ELR (cell line): Measurements from ENCODE around the gene TMEM11.
"Not testable (repeated sequence)": the region's sequence is repeated elsewhere in the genome, so short reads cannot be mapped to it uniquely, and the experiment has no call there.

ENCODE experiments used
- DNase-seq: peaks from one replicate; pipeline ENCODE4 v3.0.0-alpha.2; 2015; ENCODE audit warnings: low read depth

TMEM11 gene

DNA sequence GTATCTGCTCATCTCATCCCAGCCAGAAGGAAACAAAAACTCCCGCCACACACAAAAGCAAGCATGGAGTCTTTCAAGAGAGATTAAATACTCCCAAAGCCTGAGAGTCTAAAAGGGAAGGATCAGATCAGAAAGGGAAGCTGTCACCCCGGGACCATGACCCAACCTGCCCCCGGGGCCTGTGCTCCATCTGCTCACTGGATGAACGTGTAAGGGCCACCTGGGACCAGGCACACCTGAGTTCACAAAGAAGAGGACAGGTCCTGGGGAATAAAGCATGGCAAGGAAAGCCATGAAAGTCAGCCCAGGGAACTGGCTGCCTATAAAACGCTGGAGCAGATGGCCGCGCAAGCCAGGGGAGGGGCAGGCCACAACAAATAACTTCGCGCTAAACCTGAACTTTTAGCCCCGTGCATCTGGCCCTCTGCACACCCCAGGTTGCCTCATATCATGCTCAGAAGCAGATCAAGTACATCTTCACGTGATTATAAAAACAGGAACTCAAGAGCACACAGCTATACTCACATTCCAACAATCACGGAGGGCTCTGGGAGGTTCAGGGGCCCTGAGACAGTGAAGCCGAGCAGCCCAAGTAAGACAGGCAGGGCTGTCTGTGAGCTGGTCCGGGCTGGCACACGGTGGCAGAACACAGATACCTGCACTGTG is 3.4 kb downstream of the TMEM11 start:
- no peak for DNase-seq

DNA sequence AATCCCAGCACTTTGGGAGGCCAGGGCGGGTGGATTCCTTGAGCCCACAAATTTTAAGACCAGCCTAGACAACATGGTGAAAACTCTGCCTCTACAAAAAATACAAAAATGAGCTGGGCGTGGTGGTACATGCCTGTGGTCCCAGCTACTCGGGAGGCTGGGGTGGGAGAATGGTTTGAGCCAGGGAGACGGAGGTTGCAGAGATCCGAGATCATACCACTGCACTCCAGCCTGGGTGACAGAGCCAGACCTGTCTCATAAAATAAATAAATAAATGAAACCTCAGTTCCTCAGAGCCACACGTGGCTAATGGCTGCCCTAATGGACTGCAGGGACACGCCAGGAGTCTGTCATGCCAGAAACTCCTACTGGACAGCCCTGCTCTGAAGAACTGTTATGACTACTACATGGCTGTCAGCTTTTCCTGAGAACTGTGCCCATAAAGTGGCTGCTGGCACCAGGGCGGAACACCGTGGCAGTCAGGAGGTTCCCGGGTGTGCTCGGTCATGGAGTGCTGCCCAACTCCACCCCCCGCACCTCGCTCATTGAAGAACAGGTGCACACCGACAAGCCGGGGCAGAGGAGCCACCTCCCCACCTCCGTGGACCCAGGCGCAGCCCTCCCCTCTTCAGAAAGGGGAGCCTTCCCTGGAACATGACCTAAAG is 4.3 kb downstream of the TMEM11 start:
- DNase-seq, result no peak

DNA sequence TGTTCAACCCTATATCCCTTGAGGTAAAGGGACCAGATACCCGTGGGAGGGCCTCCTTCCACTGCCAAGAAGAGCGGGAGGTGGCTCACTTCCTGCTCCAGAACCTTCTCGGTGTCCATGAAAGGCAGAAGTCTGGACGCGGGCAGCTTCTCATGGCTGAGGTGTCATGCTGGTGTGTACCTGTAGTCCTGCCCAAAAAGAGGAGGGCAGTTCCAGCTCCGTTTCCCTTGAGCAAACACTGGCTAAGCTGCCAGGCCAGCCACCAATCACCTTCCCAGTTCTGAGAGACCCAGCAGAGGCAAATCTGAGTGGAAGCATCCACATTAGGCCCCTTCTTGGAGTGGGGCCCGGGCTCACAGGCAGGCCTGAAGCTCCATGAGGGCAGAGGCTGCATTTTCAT is 5.6 kb downstream of the TMEM11 start:
- no peak for DNase-seq

DNA sequence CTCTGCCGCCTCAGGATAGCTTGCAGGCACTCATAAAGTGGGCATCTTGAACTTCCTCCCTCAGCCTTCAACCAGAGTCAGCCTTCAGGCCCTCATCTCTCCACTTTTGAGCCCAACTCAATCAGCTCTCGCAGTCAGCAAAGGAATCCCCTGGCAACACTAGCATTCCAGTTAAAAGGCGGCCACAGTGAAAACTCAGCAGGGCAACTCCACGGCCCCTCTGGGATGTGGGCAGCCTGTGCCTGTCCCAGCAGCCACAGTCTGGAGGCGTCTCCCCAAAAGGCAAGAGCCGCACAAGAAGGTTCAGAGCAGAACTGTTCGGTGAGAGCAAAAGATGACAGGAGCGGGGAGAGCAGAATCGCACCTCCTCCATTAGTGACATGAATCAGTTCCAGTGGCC is 9.0 kb downstream of the TMEM11 start:
- DNase-seq, result no peak

DNA sequence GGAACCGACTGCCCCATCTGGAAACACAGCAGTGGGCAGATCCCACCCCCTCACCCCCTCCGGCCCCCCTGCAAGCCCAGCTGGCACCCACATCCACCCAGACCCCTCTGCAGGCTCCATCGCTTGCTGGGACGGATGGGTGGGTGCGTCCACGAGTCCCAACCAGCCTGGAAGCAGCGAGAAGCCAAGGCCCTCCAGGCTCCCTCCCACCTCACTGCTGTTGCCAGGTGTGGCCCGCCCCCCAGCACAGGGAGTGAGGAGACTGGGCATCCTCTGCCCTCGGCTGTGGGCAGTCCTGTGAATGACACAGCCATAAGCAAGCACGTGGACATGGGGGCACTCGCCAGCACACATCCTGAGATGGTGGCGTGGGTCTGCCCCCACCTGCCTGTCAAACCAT is 11.4 kb downstream of the TMEM11 start:
- no peak for DNase-seq

DNA sequence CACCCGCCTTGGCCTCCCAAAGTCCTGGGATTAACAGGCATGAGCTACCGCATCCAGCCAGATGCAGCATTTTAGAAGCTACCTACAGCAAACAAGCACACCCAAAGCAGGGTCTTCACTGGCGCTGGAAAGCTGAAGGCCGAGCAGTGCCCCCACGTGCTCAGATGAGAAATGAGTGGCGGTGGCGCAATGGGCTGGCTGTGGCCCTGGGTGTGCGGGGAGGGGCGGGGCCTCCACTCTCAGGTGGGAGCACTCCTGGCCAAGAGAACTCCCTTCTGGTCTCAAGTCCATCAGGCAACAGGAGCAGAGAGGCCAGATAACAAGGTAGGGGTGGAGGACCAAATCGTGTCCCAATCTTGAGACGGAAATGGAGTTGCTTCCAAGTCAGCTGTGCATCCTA is 12.1 kb downstream of the TMEM11 start:
- DNase-seq, result no peak

DNA sequence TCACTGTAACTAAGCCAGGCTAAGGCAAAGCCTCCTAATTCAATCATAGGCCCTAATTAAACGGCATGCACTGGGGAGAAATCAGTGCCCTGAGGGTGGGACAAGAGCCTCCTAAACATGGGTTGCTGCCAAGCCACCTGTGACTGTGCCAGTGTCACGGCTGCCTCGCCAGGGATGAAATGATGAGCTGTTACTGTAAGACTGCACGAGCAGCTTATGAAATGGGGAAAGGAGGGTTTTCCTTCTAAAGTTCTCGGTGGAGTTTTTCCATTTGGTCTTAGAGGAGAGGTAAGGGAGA is 12.7 kb downstream of the TMEM11 start:
- DNase-seq, result peak; percentile 31

DNA sequence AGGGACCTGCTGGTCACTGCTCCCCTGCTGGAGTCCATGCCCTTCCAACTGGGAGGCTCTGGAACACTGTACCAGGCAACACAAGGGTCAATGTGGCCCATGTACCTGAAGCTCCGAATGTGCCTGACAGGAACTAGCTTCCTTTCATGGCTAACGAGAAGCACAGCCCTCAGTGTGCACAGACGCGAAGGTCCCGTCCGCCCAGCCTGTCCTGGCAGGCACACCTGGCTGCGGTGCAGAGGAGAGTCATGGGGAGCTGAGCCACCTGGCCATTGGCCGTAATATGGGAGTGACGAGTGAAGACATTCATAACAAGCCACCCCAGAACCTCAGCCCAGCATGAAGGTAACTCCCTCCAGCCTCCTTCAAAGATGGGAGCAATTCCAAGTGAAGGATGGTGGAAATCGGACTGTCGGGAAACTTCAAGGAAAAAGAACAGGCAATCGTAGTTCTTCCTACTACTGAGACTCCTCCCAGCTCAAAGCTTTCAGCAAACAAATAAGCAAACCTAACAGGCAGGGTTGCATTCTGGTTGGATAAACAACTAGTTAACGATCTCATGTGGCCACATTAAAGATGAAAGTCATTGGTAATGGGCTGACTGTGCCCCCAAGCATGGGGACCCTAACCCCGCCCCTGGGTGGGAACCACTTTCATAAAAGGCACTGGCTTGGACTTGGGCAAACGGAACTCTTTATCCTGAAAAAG is 13.2 kb downstream of the TMEM11 start:
- DNase-seq, result no peak

DNA sequence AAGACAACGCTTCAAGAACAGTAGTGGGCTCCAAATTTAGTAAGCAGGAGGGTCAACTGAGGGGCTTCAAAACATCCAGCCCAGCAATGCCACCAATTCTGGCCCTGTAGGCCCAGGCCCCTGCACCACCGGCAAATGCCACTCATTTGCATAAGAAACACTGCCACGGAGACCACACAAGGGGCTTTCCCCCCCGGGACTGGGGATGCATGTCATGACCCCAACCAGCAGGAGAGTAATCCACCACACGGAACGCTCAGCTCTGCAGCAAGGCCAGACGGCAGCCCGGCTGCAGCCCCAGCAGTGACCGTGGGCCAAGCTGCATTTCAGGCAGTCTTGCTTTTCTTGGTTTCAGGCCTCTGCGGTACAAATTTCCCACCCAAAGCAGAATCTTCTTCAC is 14.1 kb downstream of the TMEM11 start:
- no peak for DNase-seq

DNA sequence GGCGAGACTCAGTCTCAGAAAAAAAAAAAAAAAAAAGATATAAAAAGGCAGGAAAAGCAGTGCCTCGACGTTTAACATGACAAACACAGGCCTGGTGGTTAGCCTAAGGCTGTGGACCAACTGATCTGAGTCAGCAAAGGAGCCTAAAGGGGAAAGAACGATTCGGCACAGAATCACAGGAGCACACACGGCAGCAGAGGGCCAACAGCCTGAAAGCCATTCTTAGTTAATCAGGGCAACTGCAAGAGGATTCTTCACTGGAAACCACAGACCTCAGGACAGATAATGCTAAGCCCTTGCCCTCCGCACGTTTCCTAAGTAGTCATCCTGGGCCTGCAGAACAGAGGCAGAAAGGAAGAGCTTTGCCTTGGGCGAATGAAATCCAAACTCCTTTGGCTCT is 14.7 kb downstream of the TMEM11 start:
- DNase-seq, result peak; percentile 82

DNA sequence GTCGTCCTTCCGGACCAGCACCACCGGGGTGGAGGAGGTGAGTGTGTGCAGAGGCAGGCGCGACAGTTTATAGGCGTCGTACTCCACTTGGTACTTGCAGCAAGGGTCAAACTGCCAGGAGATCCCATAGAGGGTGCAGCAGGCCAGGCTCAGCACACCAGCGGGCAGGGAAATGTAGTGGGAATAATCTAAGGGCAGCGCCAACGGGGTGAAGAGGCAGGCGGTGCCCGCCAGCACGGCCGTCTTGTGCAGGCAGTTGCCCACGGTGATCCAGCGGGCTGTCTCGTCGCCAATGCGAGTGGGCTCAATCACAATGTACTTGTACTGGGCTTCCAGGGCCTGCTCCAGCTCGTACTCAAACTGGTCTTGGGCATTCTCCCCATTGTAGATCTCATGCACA is 15.6 kb downstream of the TMEM11 start:
- DNase-seq, result no peak

DNA sequence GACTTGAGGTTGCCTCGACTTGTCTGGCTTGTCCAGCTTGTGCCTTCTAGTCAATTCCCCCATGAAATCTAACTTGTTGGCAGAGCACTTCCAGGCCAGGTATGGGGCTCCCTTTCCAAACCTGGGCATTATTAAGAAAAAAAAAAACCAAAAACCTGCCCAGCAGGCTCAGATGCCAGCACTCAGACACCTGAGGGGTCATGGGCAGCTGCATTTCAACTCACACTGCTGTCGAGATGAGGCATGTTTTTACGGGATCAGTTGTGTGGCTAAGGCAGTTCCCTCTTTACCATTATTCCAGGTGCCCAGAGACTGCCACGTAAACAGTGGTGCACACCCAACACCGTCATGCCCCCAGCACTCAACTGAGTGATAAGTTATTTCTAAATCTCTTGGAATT is 17.8 kb downstream of the TMEM11 start:
- no peak for DNase-seq

DNA sequence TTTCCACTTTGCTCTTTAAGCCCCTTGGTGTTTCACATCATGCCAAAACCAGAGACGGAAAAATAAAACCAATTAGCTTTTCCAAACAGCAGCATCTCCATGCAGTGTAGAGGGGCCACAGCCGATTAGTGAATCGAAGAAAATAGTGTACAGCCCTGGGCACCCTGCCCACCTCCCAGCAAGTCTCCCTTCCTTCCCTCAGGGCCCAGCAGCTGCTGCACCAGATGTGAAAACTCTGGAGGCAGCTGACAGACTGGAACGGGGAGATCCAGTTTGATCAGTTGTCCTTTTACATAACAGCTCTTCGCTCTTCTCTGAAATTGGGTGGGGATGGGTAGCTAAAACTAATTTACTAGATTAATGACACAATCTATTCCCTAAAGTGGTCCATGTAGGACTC is 19.3 kb downstream of the TMEM11 start:
- no peak for DNase-seq

DNA sequence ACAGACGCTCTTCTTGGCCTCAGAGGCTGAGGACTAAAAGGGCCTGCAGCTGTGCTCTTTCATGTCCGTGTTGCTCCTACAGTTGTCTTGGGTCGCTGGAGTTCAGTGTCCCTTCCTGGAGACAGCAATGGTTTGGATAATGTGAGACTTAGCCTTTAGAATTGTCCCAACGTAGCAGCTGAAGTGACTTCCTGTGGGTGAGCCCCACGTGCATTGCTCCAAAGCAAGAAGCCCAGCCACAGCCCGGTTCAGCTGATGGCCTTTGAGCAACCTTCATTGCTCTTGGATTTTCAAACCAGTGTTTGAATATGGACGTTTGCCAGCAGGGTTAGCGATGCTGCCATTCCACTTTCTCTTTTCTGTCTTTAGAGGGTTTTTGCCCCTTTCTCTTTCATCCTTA is 19.7 kb downstream of the TMEM11 start:
- no peak for DNase-seq

DNA sequence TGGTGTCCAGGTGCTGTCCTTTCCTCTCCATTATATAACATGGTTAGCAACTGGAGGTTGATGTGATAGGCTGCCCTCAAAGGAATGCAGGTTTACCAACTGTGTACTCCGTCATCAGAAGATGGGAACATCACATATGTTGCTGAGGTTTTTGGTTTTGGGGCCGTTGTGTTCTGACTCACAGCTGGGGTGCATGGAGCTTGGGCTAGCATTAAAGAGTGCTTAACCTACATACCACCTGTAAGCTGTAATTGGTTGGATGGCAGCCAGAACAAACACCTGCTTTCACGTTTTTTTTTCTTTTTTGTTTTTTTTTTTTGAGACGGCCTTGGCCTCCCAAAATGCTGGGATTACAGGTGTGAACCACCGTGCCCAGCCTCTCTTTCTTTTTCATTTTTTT is 20.9 kb downstream of the TMEM11 start:
- DNase-seq, result no peak

DNA sequence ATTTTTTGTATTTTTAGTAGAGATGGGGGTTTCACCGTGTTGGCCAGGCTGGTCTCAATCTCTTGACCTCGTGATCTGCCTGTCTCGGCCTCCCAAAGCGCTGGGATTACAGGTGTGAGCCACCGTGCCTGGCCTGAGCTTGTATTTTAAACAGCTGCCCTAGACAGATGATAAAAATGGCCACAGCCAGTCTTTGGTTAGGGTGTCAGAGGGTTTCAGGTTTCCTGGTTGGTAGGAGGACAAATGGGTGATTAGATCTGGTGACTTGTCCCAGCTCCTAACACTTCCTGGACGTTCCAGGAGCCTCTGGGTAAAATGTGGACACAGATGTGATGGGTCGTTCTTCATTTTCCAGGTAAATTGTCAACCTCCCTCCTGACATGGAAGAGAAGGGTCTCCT is 21.5 kb downstream of the TMEM11 start:
- not testable (repeated sequence) for DNase-seq

DNA sequence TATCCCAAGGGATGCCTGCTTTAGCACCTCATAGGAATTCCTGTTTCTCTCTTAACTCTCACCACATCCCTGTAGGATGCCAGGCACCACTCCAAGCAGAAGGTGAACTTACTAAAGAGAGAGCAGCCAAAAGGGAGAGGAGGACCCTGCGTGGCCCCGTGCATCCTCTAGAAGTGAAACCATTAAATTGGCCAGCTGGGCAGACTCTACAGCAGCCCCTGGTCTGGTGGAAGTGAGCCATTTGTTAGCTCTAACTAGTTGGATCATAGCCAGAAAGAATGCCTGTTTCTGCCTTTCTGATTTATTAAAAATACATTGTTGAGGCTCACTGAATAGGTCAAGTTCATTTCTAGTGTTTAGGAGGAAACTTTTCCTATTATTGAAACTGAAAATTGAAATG is 22.3 kb downstream of the TMEM11 start:
- no peak for DNase-seq

DNA sequence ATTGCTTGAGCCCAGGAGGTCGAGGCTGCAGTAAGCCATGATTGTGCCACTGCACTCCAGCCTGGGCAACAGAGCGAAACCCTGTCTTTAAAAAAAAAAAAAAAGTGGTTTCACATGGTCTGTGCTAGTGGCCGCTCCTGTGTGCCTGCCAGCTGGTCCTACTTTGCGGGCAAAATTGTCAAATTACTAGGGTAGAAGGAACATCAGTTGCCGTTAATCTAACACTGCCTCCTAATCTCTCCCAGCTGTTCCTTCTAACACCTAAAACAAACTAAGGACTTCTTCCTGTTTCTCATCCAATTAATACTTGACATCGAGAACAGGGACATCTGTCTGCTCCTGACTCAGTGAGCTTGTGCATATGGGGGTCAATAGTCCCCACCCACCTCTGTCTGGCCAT is 23.9 kb downstream of the TMEM11 start:
- DNase-seq, result no peak

DNA sequence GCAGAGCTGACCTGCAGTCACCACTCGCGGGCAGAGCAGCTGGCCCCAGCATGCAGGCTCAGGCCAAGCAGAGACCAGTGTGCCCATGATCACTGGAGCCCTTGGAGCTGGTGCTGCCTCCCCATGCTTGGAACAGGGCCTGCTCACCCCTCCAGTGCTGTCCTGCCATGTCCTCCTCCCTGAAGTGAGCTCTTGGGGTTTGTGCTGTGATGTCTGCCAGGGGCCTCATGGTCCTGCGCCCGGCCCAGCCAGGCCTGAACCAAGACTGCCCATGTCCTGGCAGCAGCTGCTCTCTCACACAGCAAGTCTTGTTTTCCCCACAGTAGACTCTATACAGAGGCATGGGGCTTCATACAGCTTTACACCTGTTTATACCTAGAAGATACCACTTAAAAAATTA is 24.6 kb downstream of the TMEM11 start:
- DNase-seq, result no peak

DNA sequence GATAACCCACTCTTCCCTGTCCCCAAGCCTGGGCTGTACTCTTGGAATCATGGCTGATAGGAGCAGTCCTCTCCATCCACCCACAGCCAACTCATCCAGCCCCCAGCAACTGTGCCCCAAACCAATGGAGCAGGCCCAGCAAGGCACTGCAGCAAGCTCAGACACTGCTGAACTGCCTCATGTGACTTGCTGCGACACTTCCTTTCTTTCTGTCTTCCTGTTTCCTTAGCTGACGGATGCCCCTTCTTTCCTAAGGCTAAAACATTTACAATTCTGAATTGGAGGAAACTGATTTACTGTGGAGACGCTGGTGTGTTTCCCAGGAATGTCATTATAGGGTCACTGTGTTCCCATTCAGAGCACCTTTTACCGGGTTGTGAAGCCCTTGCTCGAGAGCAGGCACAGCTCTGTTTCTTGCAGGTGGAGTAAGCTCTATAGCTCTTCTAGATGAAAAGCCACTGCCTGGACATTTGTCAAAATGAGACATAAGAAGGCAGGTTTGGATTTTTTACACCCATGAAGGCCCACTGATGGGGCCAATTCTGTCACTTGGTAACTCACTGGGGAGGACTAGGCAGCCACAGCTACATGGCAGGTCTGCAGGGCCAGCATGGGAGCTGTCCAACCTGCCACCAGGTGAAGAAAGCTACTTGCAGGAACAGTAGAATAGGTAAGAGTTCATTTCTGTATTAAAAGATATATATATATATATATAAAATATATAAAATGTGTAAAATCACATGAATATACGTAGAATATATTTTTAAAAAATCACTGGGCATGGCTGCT is 27.4 kb downstream of the TMEM11 start:
- no peak for DNase-seq

DNA sequence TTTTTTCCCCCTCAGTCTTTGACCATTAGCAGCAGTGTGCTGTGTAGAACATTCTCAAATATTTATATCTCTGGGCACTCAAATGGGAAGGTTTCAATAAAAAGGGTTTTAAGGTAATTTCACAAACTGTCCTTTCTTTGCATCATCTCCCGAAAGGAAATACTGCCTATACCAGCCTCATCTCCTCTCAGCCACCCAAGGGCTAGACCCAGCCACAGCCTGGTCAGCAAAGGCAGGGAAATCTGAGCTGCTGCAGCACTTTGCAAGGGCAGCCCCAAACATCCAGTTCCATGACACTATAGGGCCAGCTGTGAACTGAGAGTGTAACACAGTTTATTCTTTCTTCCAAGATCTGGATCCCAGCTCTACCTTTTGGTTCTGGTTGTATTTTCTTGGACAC is 28.9 kb downstream of the TMEM11 start:
- no peak for DNase-seq

DNA sequence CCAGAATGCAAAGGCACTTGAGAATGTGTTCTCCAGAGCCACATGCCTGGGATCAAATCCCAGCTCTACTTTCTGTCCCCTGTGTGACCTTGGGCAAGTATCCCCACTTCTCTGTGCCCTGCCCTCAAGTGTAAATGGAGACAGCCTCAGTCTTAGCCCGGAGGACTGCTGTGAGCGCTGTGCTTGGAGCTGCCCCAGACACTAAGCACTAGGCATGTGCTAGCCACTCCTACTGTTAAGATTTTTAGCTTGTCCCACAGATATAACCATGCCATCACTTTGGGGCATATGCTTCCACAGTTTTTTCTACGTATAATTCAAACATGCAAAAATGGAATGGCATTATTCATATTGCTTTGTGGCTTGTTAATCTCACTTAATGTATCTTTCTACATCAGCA is 29.4 kb downstream of the TMEM11 start:
- DNase-seq, result no peak

DNA sequence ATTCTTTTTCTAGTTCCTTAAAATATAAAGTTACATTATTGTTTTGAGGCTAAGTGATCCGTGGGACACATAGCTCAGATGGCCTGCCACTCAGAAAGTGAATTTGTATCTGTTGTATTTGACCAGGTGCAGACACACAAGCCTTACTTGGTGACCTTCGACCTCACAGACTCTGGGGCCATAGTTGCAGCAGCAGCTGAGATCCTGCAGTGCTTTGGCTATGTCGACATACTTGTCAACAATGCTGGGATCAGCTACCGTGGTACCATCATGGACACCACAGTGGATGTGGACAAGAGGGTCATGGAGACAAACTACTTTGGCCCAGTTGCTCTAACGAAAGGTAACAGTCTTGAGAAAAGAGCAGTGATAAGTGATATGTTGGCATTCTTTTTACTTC is 30.5 kb downstream of the TMEM11 start:
- DNase-seq, result no peak
